B cell (primary cell): ENCODE measurements around the gene GABRG3. TPM values are rescaled to one million over a fixed set of nuclear protein-coding genes. Genes with fewer than 3 reads are reported as not detected.

ENCODE experiments used
- ATAC-seq: fragments of 200-7000 bp; cut with Tn5 transposase; one replicate; pipeline ENCODE4 v1.10.0; 2021; ENCODE audit warnings: low read depth, mild to moderate bottlenecking, moderate number of reproducible peaks, moderate library complexity
- CTCF ChIA-PET: fragments of 350-600 bp; sonication (Branson Sonifier 250); formaldehyde crosslinking; loops from one replicate; lab custom pipeline; 2021; ENCODE audit warnings: antibody characterized with exemption, inconsistent platforms; lab: Charles Lee
- POLR2A ChIA-PET: fragments of 350-600 bp; sonication (Branson Sonifier 250); formaldehyde crosslinking; loops from one replicate; lab custom pipeline; 2021; ENCODE audit warnings: antibody characterized with exemption; lab: Charles Lee
- DNase-seq: peaks from one replicate; pipeline ENCODE4 v3.0.0; 2013
- H2AFZ ChIP-seq: 2 replicates; pipeline ENCODE4 v1.6.1; 2012; ENCODE audit warnings: mild to moderate bottlenecking, low read depth, low read length; ENCODE audit not compliant: insufficient read depth, poor library complexity, severe bottlenecking
- H3K27ac ChIP-seq, 2 donors: 1 replicate in 1 of 2; 2 replicates in 1 of 2; pipeline ENCODE4 v1.5.1; 2012 to 2013; ENCODE audit warnings: low read length in 2 of 2, mild to moderate bottlenecking in 2 of 2, moderate library complexity in 1 of 2
- H3K27me3 ChIP-seq, 4 experiments: fragments of 200-600 bp in 1 of 4; sonication (generic) in 1 of 4; replicated peaks in 1 of 4; 1 replicate in 2 of 4; 2 replicates in 2 of 4; pipeline versions ENCODE4 v1.6.1 to v1.7.0; 2013 to 2016; ENCODE audit warnings: low read length in 3 of 4, mild to moderate bottlenecking in 2 of 4, mixed read lengths in 1 of 4, moderate library complexity in 1 of 4; ENCODE audit not compliant: insufficient read depth in 4 of 4, control insufficient read depth in 3 of 4; ENCODE audit errors: control extremely low read depth in 1 of 4
- H3K36me3 ChIP-seq, 2 experiments: replicated peaks in 1 of 2; 1 replicate in 1 of 2; 2 replicates in 1 of 2; pipeline versions ENCODE4 v1.6.1 to v1.7.1; 2013; ENCODE audit warnings: low read length in 1 of 2; ENCODE audit not compliant: insufficient read depth in 2 of 2, control insufficient read depth in 1 of 2; ENCODE audit errors: control extremely low read depth in 1 of 2, extremely low read depth in 1 of 2
- H3K4me1 ChIP-seq, 2 donors: fragments of 200-600 bp in 1 of 2; sonication (generic) in 1 of 2; 1 replicate in 1 of 2; 2 replicates in 1 of 2; pipeline versions ENCODE4 v1.5.1 to v1.6.1; 2013 to 2017; ENCODE audit warnings: low read length in 2 of 2; ENCODE audit not compliant: control insufficient read depth in 2 of 2, insufficient read depth in 2 of 2
- H3K4me2 ChIP-seq: replicated peaks from 2 replicates; pipeline ENCODE3; 2012; ENCODE audit warnings: mild to moderate bottlenecking, low read depth, low read length; ENCODE audit not compliant: poor library complexity, severe bottlenecking
- H3K4me3 ChIP-seq, 5 experiments: fragments of 200-600 bp in 1 of 5; sonication (generic) in 1 of 5; 1 replicate in 3 of 5; 2 replicates in 2 of 5; pipeline versions ENCODE4 v1.5.1 to v1.7.0; 2011 to 2016; ENCODE audit warnings: low read length in 4 of 5, mild to moderate bottlenecking in 4 of 5, low read depth in 2 of 5, control low read depth in 1 of 5, moderate library complexity in 1 of 5; ENCODE audit not compliant: insufficient read depth in 1 of 5; ENCODE audit errors: control extremely low read depth in 1 of 5, extremely low read depth in 1 of 5
- H3K79me2 ChIP-seq: fragments of 200-600 bp; sonication (generic); one replicate; pipeline ENCODE4 v1.6.0; 2016; ENCODE audit warnings: low read length; ENCODE audit not compliant: control insufficient read depth, insufficient read depth
- H3K9ac ChIP-seq: fragments of 200-600 bp; sonication (generic); 2 replicates; pipeline ENCODE4 v1.6.1; 2017; ENCODE audit warnings: mild to moderate bottlenecking, low read length, moderate library complexity
- H3K9me3 ChIP-seq, 3 donors: one replicate each; pipeline versions ENCODE4 v1.6.1 to v1.7.1; 2013; ENCODE audit warnings: low read length in 2 of 3; ENCODE audit not compliant: control insufficient read depth in 2 of 3, insufficient read depth in 1 of 3; ENCODE audit errors: control extremely low read depth in 1 of 3
- H4K20me1 ChIP-seq: 2 replicates; pipeline ENCODE4 v1.6.0; 2012; ENCODE audit warnings: mild to moderate bottlenecking, low read length; ENCODE audit not compliant: insufficient read depth, control insufficient read depth, poor library complexity, severe bottlenecking
- H3K27ac Mint-ChIP-seq: one replicate; pipeline ENCODE4 v1.8.0; 2021; ENCODE audit warnings: mixed read lengths
- H3K27me3 Mint-ChIP-seq: one replicate; pipeline ENCODE4 v1.8.0; 2021; ENCODE audit warnings: mixed read lengths
- H3K4me1 Mint-ChIP-seq: one replicate; pipeline ENCODE4 v1.8.0; 2021; ENCODE audit warnings: mixed read lengths
- H3K4me3 Mint-ChIP-seq: one replicate; pipeline ENCODE4 v1.8.0; 2021; ENCODE audit warnings: mixed read lengths
- H3K9me3 Mint-ChIP-seq: one replicate; pipeline ENCODE4 v1.8.0; 2022; ENCODE audit warnings: mixed read lengths; ENCODE audit not compliant: insufficient read depth
- EZH2 ChIP-seq: IDR thresholded peaks from 2 replicates; pipeline ENCODE4 v1.6.1; 2012; ENCODE audit warnings: borderline replicate concordance, low read depth, mild to moderate bottlenecking, moderate library complexity, low read length; ENCODE audit not compliant: insufficient read depth, poor library complexity, severe bottlenecking
- WGBS: methylation state at CpG from one replicate; pipeline ENCODE4 v1.1.5; 2013; ENCODE audit warnings: missing lambda C conversion rate; ENCODE audit not compliant: insufficient coverage; 5-methylcytosine and 5-hydroxymethylcytosine counted together
- intact Hi-C: fragments of 100-400 bp; cut with micrococcal nuclease; formaldehyde crosslinking; loops from one replicate; pipeline ENCODE4 v1.10.0; 2022
- polyA plus RNA-seq: library from polyadenylated mRNA; depleted of rRNA; stranded (reverse); fragments of >200 nt; gene quantifications from 2 replicates; pipeline ENCODE4 v1.2.3, GENCODE V29; 2012
- total RNA-seq, 2 donors: library from RNA; stranded (reverse); fragments of 120-200 nt in 1 of 2; gene quantifications; 1 replicate in 1 of 2; 2 replicates in 1 of 2; pipeline versions ENCODE4 v1.2.3 to v1.2.4, GENCODE V29; 2013 to 2022
- TF ChIP-seq, protein P1 (sequence below): fragments of 200-600 bp; IDR thresholded peaks from one replicate; pipeline ENCODE4 v1.8.0; 2022; ENCODE audit warnings: antibody characterized with exemption, mild to moderate bottlenecking

Gene GABRG3
- total and polyA plus RNA-seq, 2 donors (not counting 1 experiment from before 2014, with no cell fraction given): not detected

DNA sequence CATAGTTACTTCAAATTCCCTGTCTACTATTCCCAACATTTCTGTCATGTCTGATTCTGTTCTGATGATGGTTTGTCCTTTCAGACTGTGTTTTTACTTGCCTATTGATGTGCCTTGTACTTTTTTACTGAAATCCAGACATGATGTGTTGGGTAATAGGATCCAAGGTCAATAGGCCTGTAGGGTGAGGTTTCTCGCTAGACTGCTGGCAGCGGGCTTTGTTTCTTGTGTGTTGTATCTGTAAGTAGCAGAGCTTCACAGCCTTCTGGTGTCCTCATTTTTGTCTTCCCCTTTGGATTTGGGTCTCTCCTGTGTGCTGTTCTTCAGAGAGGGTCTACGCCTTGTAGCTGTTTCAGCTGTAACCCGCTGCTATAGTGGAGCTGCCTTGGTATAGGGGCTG, 140.3 kb downstream of the GABRG3 start:
- Histone ChIP-seq H3K9ac (no peak overlapping the region), H3K36me3 (no peaks in the 10 kb centered on the region), H4K20me1 (no peaks in the 10 kb centered on the region), H3K79me2 (no peaks in the 10 kb centered on the region), H3K27me3 (no peaks in the 10 kb centered on the region), H3K4me2 (no peak overlapping the region), H3K9me3 (no peaks in the 10 kb centered on the region), H3K4me3 (no peak overlapping the region), H3K27ac (no peak overlapping the region), H2AFZ (no peak overlapping the region), H3K4me1 (no peaks in the 10 kb centered on the region)
- TF ChIP-seq, protein P1, sequence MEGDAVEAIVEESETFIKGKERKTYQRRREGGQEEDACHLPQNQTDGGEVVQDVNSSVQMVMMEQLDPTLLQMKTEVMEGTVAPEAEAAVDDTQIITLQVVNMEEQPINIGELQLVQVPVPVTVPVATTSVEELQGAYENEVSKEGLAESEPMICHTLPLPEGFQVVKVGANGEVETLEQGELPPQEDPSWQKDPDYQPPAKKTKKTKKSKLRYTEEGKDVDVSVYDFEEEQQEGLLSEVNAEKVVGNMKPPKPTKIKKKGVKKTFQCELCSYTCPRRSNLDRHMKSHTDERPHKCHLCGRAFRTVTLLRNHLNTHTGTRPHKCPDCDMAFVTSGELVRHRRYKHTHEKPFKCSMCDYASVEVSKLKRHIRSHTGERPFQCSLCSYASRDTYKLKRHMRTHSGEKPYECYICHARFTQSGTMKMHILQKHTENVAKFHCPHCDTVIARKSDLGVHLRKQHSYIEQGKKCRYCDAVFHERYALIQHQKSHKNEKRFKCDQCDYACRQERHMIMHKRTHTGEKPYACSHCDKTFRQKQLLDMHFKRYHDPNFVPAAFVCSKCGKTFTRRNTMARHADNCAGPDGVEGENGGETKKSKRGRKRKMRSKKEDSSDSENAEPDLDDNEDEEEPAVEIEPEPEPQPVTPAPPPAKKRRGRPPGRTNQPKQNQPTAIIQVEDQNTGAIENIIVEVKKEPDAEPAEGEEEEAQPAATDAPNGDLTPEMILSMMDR: no peak
- no peak for TF ChIP-seq EZH2
- intact Hi-C loops: no loop called here
- Mint-ChIP-seq H3K4me1 (no peaks in the 10 kb centered on the region), H3K27me3 (no peaks in the 10 kb centered on the region), H3K9me3 (peaks cover 3% of the 10 kb centered on the region), H3K4me3 (no peak overlapping the region), H3K27ac (no peak overlapping the region)
- ATAC-seq: no peak
- DNase-seq: no peak
- ChIA-PET CTCF (interaction anchor here (1.1 kb wide), 1 partner anchor 10 kb away, joined by 3 read pairs; no protein-coding TSS in a partner anchor), POLR2A (no interaction called here)
- WGBS: 92% methylated on average over 2 of the region's 4 CpGs

DNA sequence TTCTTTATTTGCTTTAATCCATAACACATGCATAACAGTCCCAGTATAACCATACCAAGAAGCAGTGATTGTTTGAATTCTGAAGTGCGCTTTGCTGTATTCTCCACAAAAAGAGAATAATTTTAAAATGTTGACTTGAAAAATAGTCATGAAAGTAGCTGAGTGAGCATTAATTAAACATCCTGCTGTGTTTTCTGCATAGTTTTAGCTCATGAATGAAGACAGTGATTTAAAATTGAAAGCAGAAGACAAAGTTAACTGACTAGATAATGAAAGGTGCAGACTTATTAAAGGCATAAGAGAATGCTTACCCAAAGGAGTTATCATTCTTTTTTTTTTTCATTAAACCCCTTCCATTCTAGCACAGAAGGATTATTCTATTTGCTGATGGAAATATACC, 143.5 kb downstream of the GABRG3 start:
- Mint-ChIP-seq H3K27me3 (no peaks in the 10 kb centered on the region), H3K4me1 (no peaks in the 10 kb centered on the region), H3K27ac (no peak overlapping the region), H3K4me3 (no peak overlapping the region), H3K9me3 (peaks cover 9% of the 10 kb centered on the region)
- no CpG with 5 or more reads among the region's 1 CpG for WGBS
- TF ChIP-seq EZH2: no peak
- TF ChIP-seq, protein P1: no peak
- ChIA-PET POLR2A (no interaction called here), CTCF (no interaction called here)
- intact Hi-C loops: no loop called here
- no peaks in the 10 kb centered on the region for H3K4me1 ChIP-seq
- no peak overlapping the region for H3K9ac ChIP-seq
- H3K27me3 ChIP-seq: no peaks in the 10 kb centered on the region
- H3K4me2 ChIP-seq: no peak overlapping the region
- no peaks in the 10 kb centered on the region for H3K36me3 ChIP-seq
- H3K4me3 ChIP-seq: no peak overlapping the region
- no peak for ATAC-seq
- H3K79me2 ChIP-seq: no peaks in the 10 kb centered on the region
- no peaks in the 10 kb centered on the region for H4K20me1 ChIP-seq
- DNase-seq: no peak
- H3K27ac ChIP-seq: no peak overlapping the region
- no peak overlapping the region for H2AFZ ChIP-seq
- H3K9me3 ChIP-seq: no peaks in the 10 kb centered on the region
